NCI-H2227 treated with DMSO at 0.1 percent for 48 hours (cell line): Measurements from ENCODE around the gene TBC1D24.
A peak's percentile ranks its signal among the peaks of the same experiment; 100 is the strongest.
"Not testable (repeated sequence)": the region's sequence is repeated elsewhere in the genome, so short reads cannot be mapped to it uniquely, and the experiment has no call there.

ENCODE experiments used
- DNase-seq: peaks from one replicate; lab custom pipeline; 2025; lab: John Stamatoyannopoulos, UW

The TBC1D24 gene

DNA sequence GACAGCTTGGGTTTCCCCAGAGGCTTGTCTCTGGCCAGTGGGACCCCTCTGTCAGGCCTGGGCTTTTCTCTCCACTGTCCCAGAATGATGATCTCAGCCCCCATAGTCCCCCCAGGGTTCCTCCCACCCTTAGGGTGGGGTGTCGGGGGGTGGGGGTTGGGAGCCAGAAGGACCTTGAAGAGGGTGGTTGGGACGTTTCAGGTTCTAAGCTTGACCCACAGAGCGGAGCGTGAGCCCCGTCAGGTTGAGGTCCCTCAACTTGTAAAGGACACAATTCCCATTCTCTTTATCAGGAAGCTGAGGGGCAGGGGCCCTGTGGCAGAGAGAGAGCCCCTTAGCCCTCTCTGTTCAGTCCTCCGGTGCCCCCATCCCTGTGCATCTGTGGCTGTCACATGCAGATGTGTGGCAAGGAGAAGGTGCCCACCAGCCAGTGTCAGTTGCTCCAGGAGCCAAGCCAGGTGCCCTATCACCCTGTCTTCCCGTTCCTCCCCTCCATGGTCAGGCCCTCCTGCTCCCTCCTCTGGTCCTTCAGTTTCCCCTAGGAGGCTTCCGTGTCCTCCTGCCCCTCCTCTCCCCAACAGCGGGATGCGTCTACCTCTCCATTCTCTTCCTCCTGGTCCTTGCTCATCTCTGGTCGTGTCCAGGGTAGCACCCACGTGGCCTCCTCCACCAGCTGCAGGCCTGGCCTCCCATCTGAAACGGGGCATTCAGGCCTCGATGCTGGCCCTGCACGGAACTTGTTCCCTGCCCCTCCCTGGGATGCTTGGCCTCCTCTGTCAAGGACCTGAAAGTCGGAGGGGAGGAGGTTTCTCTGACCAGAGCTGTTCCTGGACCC lies 5.3 kb upstream of the TBC1D24 start:
- DNase-seq = no peak

DNA sequence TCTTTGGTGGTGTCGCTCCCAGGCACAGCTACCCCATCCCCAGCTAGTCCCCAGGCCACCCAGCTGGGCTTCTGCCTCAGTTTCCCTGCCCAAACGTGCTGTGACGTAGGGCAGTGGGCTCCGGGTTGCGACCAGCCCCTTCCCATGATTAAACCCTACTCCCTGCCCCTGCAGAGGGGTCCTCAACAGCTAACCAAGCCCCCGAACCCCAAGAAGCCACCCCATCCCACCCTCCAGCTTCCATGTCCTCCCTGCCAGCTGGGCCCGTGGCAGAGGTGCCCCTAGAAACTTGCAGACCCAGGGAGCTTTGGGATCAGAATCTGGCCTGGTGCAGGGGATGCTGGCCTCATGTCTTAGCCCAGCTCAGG lies 4.7 kb upstream of the TBC1D24 start:
- DNase-seq = no peak

DNA sequence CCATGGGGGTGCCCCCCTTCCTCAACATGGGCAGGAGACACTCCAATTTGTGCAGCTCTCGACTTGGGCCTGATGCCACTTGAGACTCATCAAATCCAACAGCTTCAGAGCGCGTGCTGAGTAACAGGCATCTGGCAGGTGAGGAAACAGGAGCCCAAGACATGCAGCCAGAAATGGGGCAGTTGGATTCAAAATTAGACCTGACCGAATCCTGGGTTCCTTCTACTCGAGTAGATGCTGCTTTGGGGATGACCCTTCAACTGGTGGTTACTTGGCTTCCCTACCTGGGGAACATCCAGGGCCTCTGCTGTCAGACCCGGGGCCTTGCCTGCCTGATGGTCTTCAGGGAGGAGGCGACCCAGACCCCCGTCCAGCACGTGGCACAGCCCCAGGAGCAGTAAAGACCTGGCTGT lies 4.3 kb upstream of the TBC1D24 start:
- no peak for DNase-seq

DNA sequence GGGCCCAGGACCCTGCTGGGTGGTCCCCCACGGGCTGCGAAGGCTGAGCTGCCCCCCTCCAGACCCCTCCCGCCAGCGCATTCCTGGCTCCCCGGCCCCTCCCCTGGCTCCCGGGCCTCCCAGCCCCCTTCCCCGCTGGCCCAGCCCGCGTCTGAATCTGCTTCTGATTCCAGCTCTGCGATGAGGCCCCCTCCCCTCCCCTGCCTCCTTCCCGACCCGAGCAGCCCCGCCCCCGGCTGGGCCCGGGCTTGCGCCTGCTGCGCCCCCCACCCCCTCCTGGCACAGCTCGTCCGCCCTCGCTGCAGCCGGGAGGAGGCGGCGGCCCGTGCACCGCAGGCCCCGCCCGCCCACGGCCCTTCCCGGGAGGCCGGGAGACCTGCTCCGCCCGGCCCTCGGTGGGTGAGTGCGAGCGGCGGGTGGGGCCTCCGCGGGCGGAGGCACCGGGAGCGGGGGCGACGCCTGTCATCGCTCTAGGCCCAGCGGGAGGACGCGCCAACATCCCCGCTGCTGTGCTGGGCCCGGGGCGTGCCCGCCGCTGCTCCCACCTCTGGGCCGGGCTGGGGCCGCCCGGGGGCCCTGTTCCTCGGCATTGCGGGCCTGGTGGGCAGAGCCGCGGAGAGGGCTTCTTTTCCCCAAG lies 3.8 kb upstream of the TBC1D24 start, which contains the start of gene NTN3:
NTN3 (plus strand) TSS at position 282 of the 637 bp plus-strand sequence. CDS start 405 bp downstream, outside the sequence.
- peak; percentile 62 for DNase-seq

DNA sequence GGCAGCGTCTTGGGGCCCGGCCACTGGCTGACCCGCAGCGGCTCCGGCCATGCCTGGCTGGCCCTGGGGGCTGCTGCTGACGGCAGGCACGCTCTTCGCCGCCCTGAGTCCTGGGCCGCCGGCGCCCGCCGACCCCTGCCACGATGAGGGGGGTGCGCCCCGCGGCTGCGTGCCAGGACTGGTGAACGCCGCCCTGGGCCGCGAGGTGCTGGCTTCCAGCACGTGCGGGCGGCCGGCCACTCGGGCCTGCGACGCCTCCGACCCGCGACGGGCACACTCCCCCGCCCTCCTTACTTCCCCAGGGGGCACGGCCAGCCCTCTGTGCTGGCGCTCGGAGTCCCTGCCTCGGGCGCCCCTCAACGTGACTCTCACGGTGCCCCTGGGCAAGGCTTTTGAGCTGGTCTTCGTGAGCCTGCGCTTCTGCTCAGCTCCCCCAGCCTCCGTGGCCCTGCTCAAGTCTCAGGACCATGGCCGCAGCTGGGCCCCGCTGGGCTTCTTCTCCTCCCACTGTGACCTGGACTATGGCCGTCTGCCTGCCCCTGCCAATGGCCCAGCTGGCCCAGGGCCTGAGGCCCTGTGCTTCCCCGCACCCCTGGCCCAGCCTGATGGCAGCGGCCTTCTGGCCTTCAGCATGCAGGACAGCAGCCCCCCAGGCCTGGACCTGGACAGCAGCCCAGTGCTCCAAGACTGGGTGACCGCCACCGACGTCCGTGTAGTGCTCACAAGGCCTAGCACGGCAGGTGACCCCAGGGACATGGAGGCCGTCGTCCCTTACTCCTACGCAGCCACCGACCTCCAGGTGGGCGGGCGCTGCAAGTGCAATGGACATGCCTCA lies 3.1 kb upstream of the TBC1D24 start:
- no peak for DNase-seq

DNA sequence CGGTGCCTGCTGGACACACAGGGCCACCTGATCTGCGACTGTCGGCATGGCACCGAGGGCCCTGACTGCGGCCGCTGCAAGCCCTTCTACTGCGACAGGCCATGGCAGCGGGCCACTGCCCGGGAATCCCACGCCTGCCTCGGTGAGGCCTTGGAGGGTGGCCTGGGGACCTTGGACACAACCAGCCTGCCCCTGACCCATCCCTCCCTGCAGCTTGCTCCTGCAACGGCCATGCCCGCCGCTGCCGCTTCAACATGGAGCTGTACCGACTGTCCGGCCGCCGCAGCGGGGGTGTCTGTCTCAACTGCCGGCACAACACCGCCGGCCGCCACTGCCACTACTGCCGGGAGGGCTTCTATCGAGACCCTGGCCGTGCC lies 2.5 kb upstream of the TBC1D24 start:
- no peak for DNase-seq

DNA sequence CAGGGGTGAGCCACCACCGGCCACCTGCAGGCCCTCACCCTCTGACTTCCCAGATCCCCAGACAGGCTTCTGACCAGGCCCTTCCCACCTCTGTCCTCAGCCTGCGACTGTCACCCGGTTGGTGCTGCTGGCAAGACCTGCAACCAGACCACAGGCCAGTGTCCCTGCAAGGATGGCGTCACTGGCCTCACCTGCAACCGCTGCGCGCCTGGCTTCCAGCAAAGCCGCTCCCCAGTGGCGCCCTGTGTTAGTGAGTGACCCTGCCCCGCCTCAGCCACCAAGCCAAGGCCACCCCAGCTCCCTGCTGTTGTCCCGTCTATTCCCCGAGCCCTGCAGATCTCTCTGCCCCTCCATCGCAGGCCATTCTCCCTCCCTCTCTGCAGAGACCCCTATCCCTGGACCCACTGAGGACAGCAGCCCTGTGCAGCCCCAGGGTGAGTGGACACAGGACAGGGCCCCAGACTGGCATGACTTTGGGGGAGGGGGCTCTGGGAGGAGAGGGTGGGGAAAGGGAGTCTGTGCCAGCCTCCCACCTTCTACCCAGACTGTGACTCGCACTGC lies 2.0 kb upstream of the TBC1D24 start:
- no peak for DNase-seq

DNA sequence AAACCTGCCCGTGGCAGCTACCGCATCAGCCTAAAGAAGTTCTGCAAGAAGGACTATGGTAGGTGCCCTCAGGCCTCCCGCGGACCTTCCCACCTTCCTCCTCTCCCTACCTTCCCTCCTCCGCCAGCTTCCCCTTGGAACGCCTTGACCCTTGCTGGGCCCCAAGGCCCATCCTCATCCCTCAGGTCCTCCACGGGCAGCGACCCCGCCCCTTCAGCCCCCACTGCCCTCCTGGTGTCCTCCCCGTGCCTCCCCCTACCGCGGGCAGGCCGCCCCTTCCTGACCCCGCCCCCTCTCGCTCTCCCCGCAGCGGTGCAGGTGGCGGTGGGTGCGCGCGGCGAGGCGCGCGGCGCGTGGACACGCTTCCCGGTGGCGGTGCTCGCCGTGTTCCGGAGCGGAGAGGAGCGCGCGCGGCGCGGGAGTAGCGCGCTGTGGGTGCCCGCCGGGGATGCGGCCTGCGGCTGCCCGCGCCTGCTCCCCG lies 1.4 kb upstream of the TBC1D24 start:
- DNase-seq = no peak

DNA sequence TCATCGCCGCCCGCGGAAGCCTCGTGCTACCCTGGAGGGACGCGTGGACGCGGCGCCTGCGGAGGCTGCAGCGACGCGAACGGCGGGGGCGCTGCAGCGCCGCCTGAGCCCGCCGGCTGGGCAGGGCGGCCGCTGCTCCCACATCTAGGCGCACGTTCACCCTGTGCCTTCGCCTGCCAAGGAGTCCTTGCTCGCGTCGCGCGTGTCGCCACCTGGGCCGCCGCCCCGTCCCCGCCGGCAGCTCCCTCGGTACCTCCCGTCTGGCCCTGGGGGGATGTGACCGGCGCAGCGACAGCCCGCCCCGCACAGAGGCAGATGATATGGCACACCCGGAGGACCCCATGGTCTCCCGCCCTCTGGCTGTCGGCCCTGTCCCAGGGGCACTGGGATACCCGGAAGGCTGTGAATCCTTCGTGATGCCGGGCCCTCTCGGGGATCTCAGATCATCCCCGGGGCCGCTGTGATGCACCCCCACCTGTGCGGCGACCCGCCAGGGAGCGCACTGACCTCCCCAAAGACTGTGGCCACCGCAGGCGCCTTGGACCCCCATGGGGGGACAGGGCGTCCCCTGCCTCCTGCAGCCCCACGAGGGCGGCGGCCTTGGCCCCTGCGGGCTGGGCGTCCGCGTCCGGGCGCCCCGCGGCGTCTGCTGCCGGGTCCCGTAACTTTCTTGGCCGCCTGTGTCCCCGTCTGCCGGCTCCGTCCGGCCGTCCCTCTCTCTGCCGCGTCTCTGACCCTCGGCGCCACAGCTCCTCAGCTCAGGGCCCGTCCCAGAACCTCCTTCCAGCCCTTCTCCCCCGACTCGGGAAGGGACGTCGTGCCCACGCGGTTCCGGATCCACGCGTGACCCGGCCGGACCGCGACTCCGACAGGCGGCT lies 689 bp upstream of the TBC1D24 start:
- DNase-seq = peak; percentile 27

DNA sequence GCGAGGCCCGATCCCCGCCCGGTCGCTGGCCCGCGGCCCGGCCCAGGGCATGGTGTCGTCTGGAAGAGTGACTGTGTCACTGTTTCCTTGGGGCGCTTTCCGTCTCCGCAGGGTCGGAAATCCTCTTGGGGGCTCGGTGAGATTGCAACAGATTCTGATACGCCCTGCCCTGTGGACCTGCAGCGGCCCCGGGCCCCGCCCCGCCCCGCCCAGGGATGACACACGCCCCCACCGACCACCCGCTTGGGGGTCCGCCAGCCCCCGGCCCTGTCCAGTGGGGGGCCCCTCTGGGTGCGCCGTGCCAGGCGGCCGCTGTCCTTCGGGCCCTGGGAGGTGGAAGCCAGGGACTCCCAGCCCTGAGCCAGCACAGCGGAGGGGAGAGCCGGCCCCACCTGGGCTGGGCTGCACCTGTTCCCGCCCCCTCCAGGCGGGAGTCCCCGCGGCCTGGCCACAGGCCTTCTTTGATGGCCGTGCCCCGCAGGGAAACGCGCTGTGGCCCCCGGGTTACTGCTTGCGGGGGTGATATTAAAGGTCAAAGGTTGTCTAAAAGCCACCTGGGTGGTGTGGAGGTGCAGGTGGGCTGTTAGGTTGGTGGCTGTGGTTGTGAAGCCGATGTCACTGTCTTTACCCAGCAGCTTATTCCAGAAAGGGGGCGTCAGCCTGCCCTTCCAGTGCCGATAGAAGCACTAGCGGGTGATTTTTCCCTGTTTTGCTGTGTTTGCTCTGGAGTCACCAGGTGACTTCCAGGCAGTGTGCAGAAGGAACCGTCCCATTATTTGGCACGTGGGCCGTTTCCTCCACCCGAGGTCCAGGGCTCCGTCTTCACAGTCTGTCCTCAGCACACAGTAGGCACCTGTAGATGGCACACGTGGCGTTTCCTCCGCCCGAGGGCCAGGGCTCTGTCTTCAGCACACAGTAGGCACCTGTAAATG lies 752 bp downstream of the TBC1D24 start:
- DNase-seq = no peak

DNA sequence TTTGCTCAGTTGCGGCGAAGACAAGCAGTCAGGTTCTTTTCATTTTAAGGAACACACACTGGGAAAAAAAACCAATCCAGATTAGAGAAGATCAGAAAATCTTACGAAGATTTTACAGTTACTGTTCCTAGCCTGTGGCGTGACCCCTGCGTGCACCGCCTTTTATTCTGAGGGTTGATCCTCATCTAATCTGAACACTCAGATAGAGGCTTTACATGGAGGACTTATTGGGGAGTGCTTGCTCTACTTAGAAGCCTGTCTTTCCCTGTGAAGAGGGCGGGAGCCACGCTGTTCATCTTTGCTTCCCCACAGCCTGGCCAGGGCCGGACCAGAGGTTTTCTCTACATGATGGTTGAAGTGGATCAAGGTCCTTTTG lies 1.4 kb downstream of the TBC1D24 start:
- DNase-seq = no peak

DNA sequence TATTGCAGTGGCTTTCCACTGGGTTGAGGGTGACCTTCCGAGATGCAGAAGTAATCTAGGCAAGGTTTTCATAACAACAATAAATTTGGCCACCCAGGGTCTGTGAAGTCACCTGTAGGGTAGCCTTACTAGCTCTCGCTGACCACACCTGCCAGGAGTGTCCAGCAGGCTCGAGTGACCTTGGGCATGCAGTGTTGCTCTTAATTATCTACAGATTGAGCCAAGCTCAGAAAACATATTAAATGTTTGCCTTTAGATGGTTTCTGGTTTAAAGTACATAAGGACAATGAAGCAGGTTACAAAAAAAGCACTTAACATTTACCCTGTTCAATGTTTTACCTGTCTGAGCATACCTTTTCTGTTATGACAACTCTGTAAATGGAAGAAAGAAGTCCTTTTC lies 1.8 kb downstream of the TBC1D24 start:
- DNase-seq = no peak

DNA sequence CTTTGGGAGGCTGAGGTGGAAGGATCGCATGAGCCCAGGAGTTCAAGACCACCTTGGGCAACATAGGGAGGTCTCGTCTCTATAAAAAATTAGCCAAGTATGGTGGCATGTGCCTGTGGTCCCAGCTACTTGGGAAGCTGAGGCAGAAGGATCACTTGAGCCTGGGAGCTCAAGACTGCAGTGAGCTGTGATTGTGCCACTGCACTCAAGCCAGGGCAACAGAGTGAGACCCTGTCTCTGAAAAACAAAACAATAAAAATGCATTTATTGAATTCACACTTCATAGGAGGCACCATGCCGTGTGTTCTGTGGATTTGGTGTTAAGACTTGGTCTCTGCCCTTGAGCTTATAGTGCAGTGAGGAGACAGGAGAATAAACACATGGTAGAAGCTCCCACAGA lies 2.4 kb downstream of the TBC1D24 start:
- DNase-seq = no peak

DNA sequence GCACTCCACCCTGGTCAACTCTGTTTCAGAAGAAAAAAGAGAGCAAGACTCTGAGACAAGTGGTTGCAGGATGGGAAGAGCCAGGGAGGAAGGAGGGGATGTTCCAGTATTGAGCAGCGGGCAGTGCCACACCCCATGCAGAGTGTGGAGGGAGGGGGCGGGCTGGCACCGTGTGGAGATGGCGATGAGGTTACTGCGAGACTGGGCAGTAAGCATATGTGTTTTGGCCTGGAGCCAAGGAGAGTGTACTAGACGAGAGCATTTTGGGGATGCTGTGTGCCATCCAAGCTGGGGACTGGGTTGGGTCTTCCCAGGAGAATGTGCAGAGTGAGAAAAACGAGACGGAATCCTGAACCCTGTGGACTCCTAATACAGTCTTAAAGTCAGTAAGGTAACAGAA lies 3.4 kb downstream of the TBC1D24 start:
- no peak for DNase-seq

DNA sequence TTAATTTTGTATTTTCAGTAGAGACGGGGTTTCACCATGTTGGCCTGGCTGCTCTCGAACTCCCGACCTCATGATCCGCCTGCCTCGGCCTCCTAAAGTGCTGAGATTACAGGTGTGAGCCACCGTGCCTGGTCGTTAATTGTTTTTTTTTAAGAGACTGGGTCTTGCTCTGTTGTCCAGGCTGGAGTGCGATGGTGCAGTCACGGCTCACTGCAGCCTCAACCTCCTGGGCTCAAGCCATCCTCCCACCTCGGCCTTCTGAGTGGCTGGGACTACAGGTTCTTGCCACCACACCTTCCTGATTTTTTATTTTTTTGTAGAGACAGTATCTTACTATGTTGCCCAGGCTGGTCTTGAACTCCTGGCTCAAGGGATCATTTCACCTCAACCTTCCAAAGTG lies 5.1 kb downstream of the TBC1D24 start:
- DNase-seq = not testable (repeated sequence)

DNA sequence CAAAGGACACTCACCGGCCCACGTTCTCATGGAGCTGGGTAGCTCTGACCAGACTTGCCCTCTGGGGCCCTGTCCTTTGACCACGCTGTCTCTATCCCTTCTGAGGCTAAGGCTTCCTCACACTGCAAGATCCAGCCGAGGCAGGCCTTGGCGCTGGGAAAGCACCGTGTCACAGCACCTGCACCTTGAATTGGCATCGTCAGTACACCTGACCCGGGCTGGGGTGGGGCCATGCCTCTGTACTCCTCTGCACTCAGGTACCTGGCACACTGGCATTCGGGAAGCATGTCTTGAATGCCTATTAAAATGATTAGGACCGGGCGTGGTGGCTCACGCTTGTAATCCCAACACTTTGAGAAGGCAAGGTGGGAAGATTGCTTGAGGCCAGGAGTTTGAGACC lies 6.0 kb downstream of the TBC1D24 start:
- no peak for DNase-seq

DNA sequence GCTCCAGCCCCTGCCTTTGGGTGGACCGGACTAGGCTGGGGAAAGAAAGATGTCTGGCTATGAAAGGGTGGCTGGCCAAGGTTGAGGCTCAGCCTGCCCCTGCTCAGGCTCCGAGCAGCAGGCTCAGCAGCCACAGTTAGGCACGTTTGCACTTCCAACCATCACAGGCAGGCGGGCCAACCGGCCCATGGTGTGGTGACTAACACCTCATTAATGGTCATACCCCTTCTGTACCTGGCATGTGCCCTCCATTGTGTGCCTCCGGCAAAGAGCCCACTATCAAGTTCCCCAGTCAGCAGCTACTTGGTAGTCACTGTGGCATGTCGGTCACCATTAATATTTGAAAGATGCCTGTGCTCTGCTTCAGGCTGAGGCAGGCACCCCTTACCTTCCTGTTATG lies 6.7 kb downstream of the TBC1D24 start:
- no peak for DNase-seq

DNA sequence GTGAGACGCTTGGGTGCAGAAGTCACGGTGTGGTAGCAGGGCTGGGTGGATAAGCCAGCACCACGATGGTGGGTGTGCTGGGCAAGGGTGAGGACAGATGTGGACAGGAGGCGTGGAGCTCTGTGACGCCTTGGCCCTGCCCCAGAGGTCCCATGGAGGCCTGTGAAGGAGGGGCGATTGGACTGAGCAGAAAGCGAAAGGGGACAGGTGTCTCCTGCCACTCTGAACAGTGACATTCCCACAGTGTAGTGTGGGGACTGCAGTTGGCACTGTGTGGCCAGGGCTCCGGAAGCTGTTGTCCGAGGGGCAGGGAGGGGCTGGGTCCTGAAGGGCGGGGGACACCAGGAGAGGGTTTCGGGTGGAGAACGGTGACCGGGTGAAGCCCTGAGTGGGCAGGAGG lies 7.3 kb downstream of the TBC1D24 start:
- no peak for DNase-seq

DNA sequence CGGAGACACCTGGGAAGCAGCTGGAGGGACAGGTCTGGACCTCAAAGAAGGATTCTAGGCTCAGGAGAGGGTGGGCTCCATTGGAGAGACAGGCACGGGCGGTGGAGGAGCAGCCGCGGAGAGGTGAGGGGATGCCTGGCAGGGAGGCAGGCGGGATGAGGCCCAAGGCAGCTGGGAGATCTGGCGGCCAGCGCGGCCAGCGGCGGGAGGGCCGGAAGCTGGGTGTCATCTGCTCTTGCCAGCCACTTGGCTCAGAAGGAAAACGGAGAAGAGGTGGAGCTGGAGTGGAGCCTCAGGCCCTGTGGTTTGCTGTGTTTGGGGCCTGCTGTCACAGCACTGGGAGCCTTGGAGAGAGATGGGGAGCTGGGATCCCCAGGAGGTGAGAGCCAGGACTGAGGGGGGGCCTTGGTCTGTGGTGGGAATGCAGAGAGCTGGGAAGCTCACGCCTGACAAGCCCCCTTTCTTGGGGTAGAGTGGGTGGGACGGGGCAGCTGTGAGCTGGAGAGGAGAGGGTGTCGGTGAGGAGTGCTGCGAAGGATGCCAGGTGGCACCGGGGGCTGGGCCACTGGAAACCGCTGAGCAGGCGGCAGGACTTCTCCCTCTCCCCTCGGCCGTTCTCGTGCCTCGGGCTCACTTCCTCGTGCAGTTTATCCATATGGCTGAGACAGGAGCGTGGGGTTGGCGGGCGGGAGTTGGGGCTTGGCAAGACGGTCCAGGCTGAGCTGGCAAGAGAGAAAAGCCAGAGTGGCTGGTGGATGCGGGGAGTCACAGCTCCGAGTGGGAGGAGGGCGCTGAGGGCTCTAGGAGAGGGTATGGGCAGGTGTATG lies 8.0 kb downstream of the TBC1D24 start:
- no peak for DNase-seq
